OCI-M1 (cell line): ENCODE measurements around the gene NINJ1.

Source experiments
- DNase-seq: peaks from one replicate; lab custom pipeline; 2025; lab: John Stamatoyannopoulos, UW

Gene NINJ1, protein sequence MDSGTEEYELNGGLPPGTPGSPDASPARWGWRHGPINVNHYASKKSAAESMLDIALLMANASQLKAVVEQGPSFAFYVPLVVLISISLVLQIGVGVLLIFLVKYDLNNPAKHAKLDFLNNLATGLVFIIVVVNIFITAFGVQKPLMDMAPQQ

DNA sequence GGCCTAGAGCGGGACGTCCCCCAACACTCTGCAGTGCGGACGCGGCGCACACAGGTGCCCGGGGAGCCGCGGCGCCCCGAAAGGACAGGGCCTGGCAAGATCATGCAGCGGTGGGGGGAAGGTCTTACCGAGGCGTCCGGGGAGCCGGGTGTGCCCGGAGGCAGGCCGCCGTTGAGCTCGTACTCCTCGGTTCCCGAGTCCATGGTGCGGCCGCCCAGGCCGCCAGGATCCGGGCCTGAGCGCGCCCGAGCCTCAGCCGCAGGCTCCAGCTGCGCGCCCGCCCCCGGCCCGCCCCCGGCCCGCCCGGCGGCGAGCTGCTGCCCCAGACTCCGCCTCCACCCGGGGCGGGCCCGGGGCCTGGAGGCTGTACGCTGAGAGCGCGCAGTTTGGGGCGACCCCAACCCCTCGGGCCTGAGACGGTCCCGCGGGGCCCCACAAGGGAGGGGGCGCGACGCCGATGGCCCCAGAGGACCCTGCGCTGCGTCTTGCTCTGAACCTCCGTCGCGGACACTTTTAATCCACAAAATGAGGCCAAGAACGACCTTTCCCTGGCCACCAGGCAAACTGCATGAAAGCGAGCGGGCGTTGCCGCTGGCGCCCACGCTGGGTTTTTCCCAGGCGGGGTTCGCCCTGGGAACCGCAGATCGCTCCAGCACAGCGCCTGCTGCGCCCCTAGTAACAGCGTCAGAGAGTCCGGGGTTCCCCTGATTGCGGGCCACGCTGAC, at the start of gene NINJ1:
NINJ1 (minus strand) TSS at position 237 of the 725 bp plus-strand sequence; CDS start at position 203, 34 bp downstream.
- DNase-seq: peak; percentile 77

DNA sequence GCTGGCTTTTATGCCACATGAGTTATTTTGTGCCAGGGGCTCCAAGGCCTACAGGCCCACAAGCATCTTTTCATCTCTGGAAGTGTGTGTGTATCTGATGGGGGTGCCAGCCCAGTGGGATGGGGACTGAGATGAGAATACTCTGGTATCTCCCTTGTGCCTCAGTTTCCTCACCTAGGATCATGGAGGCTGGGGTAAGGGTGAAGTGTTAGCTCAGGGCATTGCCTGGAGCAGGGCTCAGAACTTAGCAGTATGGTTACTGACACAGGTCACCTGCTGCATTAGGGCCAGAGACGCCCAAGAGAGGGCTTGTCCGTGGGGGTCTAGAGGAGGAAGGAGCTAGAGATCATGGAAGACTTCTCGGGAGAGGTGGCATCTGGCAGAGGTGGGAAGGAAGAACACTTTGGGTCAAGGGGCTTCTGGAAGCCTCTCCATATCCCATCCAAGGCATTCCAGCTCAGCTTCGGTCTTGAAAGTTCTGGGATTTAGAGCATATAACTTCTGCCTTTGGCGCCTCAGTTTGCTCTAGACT, 49.1 kb upstream of the NINJ1 start:
- DNase-seq: no peak

DNA sequence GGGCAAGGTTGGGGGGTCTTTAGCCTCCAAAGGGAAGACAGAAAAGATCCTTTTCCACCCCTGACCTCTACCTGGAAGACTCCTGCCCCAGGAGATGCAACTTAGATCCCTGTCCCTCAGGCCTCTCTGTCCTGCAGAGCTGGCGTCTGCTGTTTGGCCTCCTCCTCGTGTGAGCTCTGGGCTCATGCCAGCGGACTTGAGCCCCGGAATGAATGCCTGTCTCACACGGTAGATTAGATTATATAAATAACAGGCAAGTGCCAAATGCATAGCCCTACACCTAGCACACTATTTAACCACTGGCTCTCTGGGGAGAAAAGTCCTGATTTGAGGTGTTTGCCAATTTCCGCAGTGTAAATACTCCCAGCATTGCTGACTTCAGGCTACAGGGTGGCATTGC, 48.5 kb upstream of the NINJ1 start:
- no peak for DNase-seq

DNA sequence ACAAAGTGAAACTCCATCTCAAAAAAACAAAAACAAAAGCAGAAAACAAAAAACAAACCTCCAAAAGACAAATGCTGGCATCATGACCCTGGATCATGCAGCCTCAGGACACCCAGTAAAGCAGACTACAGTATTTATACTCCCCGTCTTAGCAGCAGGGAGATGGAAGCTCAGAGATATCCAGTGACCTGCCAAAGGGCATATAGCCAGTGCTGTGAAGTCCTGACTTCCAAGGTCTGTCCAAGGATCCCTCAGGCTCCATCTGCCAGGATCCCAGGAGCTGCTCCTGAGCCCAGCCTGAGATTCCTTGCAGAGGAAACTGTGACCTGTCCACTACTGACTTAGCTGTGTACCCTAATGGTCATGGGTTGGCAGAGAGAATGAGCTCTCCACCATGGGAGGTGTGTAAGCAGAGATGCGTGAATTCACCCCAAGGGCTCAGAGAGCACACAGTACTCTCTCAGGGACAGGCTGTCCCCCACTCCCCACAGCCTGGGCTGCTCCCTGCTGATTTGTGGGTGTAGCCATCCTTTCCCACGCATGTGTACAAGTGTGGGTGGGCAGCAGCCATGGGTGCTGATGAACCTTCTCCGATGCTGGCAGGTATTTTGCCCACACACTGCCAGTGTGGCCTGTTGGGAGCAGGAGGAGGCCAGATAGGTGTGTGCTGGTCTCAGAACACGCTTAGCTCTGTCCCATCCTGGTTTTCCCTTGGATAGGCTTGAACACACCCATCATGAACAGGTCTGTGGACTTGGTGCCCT, 47.8 kb upstream of the NINJ1 start:
- no peak for DNase-seq

DNA sequence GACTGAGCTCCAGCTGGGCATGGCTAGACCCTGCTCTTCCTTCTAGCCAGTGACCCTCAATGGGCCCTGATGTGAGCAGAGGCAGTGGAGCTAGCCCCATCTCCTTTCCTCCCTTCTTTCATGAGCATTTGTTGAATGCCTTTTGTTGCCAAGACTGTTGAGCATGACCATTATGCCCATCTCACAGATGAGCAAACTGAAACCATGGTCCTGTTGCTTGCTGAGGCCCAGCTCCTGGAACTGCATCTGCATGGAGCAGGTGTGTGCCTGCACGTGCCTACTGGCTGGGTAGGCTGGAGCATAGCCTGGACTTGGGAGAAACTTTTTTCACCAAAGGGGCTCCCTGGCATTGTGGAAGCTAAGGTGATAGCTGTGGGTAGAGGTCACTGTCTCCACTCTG, 46.9 kb upstream of the NINJ1 start:
- DNase-seq: no peak

DNA sequence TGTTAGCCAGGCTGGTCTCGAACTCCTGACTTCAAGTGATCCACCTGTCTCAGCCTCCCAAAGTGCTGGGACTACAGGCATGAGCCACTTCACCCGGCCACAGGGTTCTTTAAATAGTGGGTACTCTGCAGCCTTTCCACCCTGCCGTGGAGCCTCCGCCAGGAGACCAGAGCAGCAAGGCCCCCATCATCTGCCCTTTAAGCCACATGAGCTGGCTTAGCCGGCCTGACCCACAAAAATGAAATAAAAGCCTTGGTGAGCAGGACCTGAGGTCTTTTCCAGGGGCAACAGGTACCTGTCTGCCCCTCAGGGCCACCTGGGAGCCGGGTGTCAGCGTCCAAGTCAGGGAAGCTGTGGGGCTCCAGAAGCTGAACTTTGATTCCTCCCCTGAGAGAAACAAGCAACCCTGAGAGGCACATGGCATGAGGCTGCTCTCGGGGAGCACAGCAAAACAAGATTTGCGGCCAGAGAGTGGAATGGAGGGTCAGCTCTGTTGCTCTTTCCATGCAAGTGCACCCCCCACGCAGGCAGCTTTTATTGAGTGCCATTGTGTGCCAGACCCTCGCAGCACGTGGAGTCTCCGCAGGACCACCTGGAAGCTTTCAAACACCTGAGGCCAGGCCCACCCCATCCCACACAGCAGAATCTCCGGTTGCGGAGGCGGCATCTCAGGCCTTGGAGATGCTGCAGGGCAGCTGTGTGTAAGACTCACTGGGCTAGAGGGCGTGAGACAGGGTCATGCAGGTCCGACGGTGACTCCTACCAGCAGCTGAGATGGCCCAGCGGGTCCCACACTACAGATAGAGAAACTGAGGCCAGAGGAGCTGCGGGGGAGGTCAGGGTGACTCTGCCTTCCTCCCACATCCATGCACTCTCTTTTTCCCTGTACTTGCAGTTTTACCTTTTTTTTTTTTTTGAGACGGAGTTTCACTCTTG, 45.1 kb upstream of the NINJ1 start:
- no peak for DNase-seq

DNA sequence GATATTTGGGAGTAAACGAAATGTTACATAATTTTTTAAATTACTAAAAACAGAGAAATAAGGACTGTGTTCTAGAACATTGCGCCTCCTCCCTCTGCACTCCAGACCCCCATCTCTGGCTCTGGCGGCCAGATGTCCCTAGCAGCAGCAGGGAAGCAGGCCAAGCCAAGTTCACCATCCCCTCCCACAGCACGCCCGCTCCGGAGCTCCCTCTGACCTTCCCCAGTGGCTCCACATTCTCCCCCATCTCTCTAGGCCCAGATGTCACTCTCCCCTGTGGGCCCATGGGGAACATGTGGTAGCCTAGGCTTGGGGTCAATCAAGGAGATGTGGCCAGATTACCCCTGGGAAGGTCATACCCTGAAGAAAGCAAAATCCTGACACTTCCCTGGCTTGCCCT, 43.6 kb upstream of the NINJ1 start:
- no peak for DNase-seq

DNA sequence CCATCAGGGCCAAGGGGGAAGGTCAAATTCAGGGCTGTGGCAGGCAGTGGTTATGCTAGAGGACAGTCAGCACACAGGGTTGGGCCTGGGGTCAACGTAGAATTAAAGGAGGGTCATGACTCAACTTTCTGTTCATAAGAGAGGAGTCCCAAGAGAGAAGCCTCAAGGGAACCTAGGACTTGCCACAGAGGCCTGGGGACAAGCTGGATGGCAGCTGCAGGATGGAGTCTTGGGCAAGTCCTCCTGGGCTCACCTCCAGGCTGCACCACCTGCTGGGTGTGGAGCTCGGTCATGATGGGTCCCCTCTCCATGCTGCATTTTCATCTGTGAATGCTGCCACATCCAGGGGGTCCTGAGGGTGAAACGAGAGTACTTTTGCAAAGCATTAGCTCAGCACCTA, 40.9 kb upstream of the NINJ1 start:
- DNase-seq: no peak

DNA sequence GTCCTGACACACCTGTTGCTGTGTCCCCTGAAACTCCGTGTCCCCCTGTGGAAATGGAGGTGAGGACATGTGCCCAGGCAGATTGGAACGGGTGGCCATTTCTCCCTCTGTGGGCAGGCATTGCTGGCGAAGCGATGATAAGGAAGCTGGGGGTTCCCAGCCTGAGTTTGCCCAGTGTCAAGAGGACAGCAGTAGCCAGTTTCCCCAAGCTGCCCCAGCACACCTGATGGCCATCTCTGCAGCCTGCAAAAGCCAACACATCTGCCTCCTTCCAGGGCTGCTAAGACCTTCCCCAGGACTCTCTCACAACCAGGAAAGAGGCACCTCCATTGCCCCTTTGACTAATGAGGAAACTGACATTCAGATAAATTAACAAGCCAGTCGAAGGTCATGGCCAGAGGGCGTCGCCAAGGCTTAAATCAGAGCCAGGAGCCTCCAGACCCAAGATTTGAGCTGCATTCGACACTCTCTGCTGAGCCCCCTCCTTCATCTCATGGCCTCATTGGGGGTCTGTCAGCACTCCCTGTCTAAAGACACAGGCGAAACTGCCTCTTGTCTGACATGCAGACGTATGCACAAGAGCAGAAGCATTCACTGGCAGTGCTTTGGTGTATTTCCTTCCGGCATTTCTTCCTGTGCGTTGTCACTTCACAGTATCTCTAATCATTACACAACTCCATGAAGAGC, 39.5 kb upstream of the NINJ1 start:
- no peak for DNase-seq

DNA sequence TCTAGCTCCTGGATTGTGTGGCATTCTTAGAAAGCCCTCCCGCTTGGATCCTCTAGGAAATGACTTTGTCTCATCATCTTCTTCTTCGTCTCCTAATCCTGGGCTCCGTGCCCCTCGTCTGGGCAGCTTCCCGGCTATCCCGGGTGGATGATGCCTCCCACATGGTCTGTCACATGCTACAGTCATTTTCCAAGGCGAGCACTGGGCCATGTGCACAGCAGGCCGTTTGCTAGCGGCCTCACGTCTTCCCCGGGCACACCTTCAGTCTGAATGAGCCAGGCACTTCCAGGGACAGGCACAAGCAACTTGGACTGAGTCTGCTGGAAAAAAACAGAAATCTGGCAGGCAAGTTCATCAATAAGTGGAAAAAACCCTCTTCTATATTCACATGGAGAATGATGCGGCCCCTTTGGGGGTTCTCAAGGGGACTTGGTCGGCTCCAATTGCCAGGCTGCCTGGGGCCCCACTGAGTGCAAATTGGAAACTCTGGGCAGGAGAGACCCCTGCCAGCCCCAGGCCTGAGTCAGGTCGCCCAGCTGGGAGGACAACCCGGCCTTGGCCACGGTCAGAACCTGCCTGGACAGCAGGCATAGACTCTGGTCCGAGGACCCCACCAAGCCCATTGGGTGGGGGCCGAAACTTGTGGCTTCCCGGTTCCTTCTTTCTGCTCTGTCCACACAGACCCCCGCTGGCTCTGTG, 38.8 kb upstream of the NINJ1 start:
- no peak for DNase-seq

DNA sequence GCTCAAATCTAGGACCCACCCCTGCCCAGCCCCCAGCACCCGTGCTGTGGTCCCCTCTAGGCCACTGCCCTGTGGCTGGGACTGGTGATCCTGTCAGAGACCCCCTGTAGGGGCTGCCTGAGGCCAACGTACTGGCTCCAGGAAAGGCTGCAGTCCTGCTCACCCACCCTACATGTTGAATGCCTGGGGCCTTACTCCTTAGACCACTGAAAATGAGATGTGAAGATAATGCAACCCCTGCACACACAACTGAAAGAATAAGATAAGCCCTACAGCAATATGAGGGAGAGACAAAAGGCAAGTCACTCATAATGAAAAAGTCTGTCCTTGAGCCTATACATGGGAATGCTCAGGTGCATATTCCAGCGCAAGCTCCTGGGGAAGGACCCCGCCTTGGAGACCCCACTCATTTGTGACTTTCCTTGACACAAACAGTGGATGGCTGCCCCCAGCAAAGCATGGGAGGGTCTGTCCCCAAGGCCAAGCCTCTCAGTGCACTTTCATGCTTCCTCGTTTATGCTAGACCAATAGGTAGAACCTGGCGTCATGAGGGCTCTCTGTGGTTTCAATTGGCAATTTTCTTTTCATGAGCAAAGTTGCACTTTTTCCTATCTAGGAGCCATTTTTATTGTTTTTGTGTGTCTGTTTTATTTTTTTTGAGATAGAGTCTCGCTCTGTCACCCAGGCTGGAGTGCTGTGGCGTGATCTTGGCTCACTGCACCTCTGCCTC, 37.4 kb upstream of the NINJ1 start:
- peak; percentile 33 for DNase-seq

DNA sequence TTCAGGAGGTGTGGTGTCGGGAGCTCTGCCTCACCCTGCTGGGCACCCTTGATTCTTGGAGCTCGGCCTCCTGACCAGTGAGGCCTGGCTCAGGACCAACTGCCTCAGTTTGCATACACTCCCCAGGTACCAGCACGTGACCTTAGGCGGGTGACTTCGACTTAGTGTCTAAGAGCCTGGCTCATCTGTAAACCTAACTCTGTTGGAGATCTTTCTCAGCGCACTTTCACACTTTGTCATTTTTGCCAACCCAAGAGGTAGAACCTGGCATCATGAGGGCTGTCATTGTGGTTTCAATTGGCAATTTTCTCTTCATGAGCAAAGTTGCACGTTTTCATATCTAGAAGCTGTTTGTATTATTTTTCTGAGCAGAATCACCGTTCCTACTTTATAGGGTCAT, 36.5 kb upstream of the NINJ1 start:
- no peak for DNase-seq

DNA sequence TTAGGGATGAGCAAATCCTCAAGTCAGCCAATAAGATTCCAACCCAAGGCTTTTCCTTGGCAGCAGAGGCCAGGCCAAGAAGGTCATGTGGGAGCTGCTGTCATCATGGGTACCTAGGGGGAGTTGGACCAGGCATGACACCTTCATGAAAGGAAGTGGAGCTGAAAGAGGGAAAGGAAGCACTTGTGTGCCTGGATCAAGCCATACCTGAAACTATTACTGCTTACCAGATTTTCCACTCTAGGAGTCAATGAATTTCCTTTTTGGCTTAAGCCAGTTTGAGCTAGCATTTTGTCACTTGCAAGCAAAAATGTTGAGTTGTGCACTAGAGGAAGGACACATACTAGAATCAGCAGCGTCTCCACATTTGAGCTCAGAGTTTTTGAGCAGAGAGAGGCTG, 35.4 kb upstream of the NINJ1 start:
- no peak for DNase-seq

DNA sequence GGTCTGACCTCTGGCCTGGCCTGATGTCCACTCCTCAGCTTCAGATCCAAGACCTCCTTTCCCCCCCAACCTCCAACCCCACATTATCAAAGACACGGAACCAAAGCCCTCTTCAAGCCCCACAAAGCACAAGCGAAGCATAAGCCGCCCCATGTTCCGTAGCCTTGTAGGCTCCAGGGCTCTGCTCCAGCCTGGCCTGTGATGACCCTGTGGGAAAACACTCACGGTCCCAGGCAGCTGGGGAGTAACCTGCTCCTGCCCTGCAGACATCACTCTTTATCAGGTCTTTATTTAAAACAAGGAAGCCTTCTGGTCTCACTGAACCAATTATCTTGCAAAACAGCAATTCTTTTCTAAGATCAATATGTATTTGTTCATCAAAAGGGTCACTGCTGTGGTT, 34.5 kb upstream of the NINJ1 start:
- no peak for DNase-seq

DNA sequence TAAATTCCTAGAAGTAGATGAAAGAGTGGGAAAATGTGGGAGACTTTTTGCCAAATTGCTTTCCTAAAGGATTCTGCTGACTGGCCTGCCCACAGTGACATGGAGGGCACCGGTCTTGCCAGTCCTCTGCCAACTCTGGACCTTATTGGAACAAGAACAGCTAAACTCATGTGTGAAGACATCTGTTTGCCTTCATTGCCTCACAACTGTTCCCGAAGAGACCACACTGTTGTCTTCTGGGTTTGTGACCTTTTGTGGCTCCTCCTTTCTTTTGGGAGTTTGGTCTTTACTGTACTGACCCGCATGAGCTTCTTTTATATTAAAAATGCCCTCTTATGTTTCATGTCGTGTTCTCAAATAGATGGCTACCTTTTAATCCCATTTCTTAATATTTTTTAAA, 33.8 kb upstream of the NINJ1 start:
- no peak for DNase-seq

DNA sequence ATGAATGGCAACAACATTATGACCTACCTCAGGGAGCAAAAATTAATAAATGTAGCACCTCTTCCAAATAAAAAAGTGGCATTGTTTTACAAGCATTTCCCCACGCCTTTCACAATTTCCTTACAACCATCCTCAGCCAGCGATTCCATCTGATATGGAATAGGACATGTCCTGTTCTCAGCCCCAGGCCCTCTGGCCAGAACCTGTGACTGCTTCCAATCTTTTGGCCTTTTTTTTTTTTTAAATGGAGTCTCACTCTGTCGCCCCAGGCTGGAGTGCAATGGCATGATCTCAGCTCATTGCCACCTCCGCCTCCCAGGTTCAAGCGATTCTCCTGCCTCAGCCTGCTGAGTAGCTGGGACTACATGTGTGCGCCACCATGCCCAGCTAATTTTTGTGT, 33.1 kb upstream of the NINJ1 start:
- DNase-seq: no peak

DNA sequence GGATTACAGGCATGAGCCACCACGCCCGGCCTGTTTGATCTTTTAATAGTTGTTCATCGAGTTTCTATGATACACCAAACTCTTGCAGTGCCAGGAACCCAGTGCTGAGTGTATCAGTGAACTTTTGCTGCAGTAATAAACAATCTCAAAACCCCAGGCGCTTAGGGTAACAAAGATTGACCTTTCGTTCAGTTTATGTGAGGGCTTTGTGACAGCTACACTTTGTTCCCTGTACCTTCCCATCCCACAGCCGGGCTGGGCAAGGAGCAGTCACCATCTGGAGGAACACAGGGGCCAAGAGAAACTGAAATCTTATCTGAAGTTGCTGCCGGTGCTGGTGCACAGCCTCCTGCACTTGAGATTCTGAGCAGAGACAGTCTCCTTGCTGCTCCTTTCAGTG, 32.6 kb upstream of the NINJ1 start:
- no peak for DNase-seq

DNA sequence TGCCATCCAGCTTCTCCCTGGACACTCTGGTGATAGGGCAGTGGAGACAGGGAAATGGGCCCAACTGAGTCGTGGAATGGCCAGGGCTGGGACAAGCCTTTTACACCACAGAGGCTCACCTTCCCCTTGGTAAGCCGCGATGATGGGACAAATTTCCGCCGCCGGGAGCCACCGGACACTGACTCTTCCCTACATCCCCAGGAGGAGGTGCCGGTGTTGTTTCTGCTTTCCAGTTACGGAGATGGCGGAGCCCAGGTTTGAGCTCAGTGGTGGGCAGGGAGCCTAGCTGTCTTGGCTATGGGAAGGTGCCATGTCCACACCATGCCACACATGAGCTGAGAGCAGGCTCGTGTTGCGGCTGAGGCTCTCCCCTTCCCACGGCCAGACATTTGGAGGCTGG, 30.0 kb upstream of the NINJ1 start:
- no peak for DNase-seq

DNA sequence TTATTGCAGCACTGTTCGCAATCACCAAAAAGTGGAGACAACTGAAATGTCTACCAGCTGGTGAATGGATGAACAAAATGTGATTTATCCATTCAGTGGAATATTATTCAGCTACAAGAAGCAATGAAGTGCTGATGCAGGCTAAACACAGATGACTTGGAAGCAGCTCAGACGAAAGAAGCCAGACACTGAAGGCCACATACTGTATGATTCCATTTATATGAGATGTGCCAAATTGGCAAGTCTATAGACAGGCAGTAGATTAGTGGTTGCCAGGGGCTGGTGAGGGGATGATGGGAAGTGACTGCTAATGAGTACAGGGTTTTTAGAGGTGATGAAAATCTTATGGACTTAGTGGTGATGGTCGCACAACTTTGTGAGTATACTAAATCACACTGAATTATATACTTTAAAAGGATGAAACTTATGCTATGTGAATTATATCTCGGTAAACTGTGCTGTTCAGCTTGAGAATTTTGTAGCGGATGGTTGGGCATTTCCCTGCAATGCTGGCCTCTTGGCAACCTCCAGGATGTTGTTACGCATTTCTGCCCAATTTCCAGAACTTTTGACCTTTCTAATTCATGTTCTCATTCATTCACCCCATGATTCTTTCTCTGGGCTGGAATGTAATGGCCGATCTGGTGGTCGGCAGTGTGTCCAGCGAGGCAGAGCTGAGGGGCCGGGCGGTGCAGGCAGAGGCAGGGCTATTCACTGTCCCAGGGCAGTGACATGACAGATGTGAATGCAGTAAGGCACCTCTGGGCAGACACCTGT, 27.9 kb upstream of the NINJ1 start:
- DNase-seq: no peak
